Common myeloid progenitor, CD34-positive (primary cell): ENCODE results near the gene BANK1.
A peak's percentile ranks its signal among the peaks of the same experiment; 100 is the strongest.

Experiments used
- CTCF ChIA-PET: fragments of 350-600 bp; sonication (Branson Sonifier 250); formaldehyde crosslinking; loops from one replicate; lab custom pipeline; 2021; ENCODE audit warnings: antibody characterized with exemption; lab: Charles Lee
- POLR2A ChIA-PET: fragments of 350-600 bp; sonication (Branson Sonifier 250); formaldehyde crosslinking; loops from one replicate; lab custom pipeline; 2021; ENCODE audit warnings: antibody characterized with exemption; lab: Charles Lee
- DNase-seq, 3 donors: peaks; one replicate each; pipeline versions ENCODE4 v3.0.0 to v3.0.0-alpha.2; 2013
- H3K27ac ChIP-seq, 2 experiments: 1 replicate in 1 of 2; 2 replicates in 1 of 2; pipeline ENCODE4 v1.7.0; 2013; ENCODE audit warnings: inconsistent platforms in 2 of 2, low read length in 2 of 2, mild to moderate bottlenecking in 2 of 2, low read depth in 1 of 2, moderate library complexity in 1 of 2; ENCODE audit not compliant: severe bottlenecking in 2 of 2, insufficient read depth in 1 of 2, poor library complexity in 1 of 2
- H3K27me3 ChIP-seq, 5 experiments: replicated peaks in 2 of 5; 1 replicate in 3 of 5; 2 replicates in 2 of 5; pipeline versions ENCODE4 v1.6.1 to v1.7.0; 2013; ENCODE audit warnings: low read length in 4 of 5, mild to moderate bottlenecking in 2 of 5, moderate library complexity in 2 of 5, inconsistent platforms in 1 of 5; ENCODE audit not compliant: insufficient read depth in 5 of 5, control insufficient read depth in 4 of 5
- H3K36me3 ChIP-seq, 4 experiments: 1 replicate in 2 of 4; 2 replicates in 2 of 4; pipeline versions ENCODE4 v1.6.1 to v1.7.0; 2013; ENCODE audit warnings: low read length in 3 of 4, control low read depth in 1 of 4, mild to moderate bottlenecking in 1 of 4; ENCODE audit not compliant: control insufficient read depth in 4 of 4, insufficient read depth in 4 of 4
- H3K4me1 ChIP-seq, 4 experiments: 1 replicate in 3 of 4; 2 replicates in 1 of 4; pipeline versions ENCODE4 v1.6.1 to v1.7.1; 2013; ENCODE audit warnings: low read length in 3 of 4, mild to moderate bottlenecking in 3 of 4, control low read depth in 1 of 4, inconsistent platforms in 1 of 4, moderate library complexity in 1 of 4; ENCODE audit not compliant: control insufficient read depth in 4 of 4, insufficient read depth in 4 of 4; ENCODE audit errors: control extremely low read depth in 1 of 4
- H3K4me3 ChIP-seq, 7 experiments: 1 replicate in 4 of 7; 2 replicates in 3 of 7; pipeline versions ENCODE4 v1.5.1 to v1.7.0; 2013; ENCODE audit warnings: mild to moderate bottlenecking in 7 of 7, low read length in 6 of 7, moderate library complexity in 6 of 7, inconsistent platforms in 2 of 7, low read depth in 2 of 7, control low read depth in 1 of 7; ENCODE audit not compliant: insufficient read depth in 4 of 7, control insufficient read depth in 1 of 7; ENCODE audit errors: extremely low read depth in 1 of 7
- H3K9me3 ChIP-seq, 5 experiments: 1 replicate in 4 of 5; 2 replicates in 1 of 5; pipeline versions ENCODE4 v1.6.1 to v1.7.1; 2013; ENCODE audit warnings: low read length in 4 of 5, mild to moderate bottlenecking in 2 of 5, inconsistent platforms in 1 of 5, low read depth in 1 of 5, moderate library complexity in 1 of 5; ENCODE audit not compliant: control insufficient read depth in 4 of 5, insufficient read depth in 2 of 5; ENCODE audit errors: control extremely low read depth in 1 of 5

BANK1 gene

GRCh38 chr4:102120846-102121245 lies 330.3 kb downstream of the BANK1 start:
- H3K4me1 ChIP-seq = no peaks in the 10 kb centered on the region
- H3K9me3 ChIP-seq = peaks cover 0 to 17% (median 2%) of the 10 kb centered on the region in 5 experiments
- H3K36me3 ChIP-seq = no peaks in the 10 kb centered on the region
- H3K27me3 ChIP-seq = no peaks in the 10 kb centered on the region
- POLR2A ChIA-PET = no interaction called here
- peak in 1 of 3 donors; percentile 5 for DNase-seq
- no peak overlapping the region for H3K27ac ChIP-seq
- no peak overlapping the region for H3K4me3 ChIP-seq
- CTCF ChIA-PET = no interaction called here
